ENCODE results near the gene PFN3.

Gene PFN3

DNA sequence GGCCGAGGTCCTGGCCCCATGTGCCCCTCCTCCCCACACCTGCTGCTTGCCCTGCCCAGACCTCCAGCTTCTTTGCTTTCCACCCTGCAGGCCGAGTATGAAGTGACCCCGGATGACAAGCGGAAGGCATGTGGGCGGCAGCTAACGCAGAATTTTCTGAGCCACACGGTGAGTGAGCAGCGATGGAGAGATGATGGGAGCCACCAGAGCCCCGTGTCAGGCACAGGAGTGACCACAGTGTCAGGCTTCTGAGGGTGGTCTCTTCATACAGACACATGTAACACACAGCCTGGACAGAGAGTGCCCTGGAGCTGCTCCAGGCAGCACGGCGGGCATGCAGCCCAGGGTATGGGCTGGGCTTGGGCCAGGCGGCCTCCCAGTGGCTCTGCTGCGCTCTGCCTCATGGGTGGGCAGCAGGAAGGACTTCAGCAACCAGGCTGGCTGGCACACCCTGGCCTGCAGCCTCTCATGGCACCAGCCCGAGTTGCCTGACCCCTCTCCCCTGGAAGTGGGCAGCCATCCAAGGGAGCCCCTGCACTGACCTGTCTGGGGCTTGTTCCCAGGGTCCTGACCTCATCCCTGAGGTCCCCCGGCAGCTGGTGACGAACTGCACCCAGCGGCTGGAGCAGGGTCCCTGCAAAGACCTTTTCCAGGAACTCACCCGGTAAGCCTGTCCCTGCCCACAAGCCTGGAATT lies 31.8 kb upstream of the PFN3 start:
- Histone ChIP-seq H3K4me3 (ENCODE audit: low read length) (no peak overlapping the region), H3K36me3 (replicated peaks; ENCODE audit: low read depth, low read length) (peaks cover 35% of the 10 kb centered on the region), H4K20me1 (ENCODE audit: insufficient read depth, low read length) (peaks cover 21% of the 10 kb centered on the region)

DNA sequence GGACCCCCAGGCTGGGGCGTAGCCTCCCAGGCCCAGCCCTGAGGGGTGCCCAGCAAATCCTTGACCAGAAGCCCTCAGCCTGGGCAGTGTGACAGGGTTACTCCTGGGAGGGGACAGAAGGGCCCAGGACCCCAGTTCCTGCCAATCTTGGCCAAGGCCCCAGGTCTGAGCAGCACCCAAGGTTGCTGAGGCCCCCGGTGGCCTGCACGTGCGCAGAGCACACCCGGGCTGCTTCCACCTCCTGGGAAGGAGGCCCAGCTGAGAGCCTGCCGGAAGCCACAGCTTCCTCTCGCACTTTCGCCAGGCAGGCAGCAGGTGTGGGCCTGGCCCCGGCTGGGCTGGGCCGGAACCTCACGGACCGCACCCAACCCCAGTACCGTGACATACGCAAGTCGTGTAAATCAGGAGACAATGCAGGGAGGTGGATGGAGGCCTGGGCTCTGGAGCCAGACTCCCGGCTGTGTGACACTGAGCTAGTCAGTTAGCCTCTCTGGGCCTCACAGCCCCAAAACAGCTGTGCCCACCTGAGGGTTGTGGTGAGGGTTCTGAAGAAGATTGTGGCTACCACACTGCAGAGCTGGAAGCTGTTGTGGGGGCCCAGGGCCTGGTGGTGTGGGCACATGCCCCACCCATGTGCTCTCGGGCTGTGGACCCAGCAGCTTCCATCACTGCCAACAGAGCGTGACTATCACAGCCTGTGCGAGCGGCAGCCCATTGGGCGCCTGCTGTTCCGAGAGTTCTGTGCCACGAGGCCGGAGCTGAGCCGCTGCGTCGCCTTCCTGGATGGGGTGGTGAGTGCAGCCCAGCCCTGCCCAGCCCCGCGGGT lies 31.1 kb upstream of the PFN3 start:
- no peak overlapping the region for H2AFZ ChIP-seq (ENCODE audit: low read depth, low read length)
- TF ChIP-seq, protein P1, sequence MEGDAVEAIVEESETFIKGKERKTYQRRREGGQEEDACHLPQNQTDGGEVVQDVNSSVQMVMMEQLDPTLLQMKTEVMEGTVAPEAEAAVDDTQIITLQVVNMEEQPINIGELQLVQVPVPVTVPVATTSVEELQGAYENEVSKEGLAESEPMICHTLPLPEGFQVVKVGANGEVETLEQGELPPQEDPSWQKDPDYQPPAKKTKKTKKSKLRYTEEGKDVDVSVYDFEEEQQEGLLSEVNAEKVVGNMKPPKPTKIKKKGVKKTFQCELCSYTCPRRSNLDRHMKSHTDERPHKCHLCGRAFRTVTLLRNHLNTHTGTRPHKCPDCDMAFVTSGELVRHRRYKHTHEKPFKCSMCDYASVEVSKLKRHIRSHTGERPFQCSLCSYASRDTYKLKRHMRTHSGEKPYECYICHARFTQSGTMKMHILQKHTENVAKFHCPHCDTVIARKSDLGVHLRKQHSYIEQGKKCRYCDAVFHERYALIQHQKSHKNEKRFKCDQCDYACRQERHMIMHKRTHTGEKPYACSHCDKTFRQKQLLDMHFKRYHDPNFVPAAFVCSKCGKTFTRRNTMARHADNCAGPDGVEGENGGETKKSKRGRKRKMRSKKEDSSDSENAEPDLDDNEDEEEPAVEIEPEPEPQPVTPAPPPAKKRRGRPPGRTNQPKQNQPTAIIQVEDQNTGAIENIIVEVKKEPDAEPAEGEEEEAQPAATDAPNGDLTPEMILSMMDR (IDR thresholded peaks at IDR 0.05; ENCODE audit: low read depth, low read length) = no peak
- no peak for TF ChIP-seq EZH2phosphoT487 (IDR thresholded peaks at IDR 0.05; ENCODE audit: low read depth)
- H3K27ac ChIP-seq (ENCODE audit: low read length) = peak overlapping the region; percentile 42
- peak overlapping the region; percentile 21; the same call in 1 of the 2 replicates for H3K9ac ChIP-seq (ENCODE audit: low read length)
- peaks cover 40% of the 10 kb centered on the region for H3K79me2 ChIP-seq (ENCODE audit: low read length)
- no peaks in the 10 kb centered on the region for H3K27me3 ChIP-seq (ENCODE audit: low read depth, low read length)
- H3K4me2 ChIP-seq (ENCODE audit: low read length) = peak overlapping the region; percentile 97
- peaks cover 31% of the 10 kb centered on the region for H3K36me3 ChIP-seq (replicated peaks; ENCODE audit: low read depth, low read length)
- H3K4me3 ChIP-seq (ENCODE audit: low read length) = peak overlapping the region; percentile 12; the same call in 1 of the 2 replicates
- peaks cover 21% of the 10 kb centered on the region for H4K20me1 ChIP-seq (ENCODE audit: insufficient read depth, low read length)
- H3K9me3 ChIP-seq (ENCODE audit: insufficient read depth, low read length) = no peaks in the 10 kb centered on the region
- peaks cover 49% of the 10 kb centered on the region for H3K4me1 ChIP-seq (ENCODE audit: low read length)

More for the DNA sequence above, 31.8 kb upstream of the PFN3 start:
- H3K27me3 ChIP-seq (ENCODE audit: low read depth, low read length) = no peaks in the 10 kb centered on the region
- H3K9me3 ChIP-seq (ENCODE audit: insufficient read depth, low read length) = no peaks in the 10 kb centered on the region
- H3K9ac ChIP-seq (ENCODE audit: low read length) = no peak overlapping the region
- H2AFZ ChIP-seq (ENCODE audit: low read depth, low read length) = no peak overlapping the region
- TF ChIP-seq EZH2phosphoT487 (IDR thresholded peaks at IDR 0.05; ENCODE audit: low read depth) = no peak
- TF ChIP-seq, protein P1 (IDR thresholded peaks at IDR 0.05; ENCODE audit: low read depth, low read length) = no peak
- no peak overlapping the region for H3K27ac ChIP-seq (ENCODE audit: low read length)
- peaks cover 32% of the 10 kb centered on the region for H3K79me2 ChIP-seq (ENCODE audit: low read length)
- peaks cover 48% of the 10 kb centered on the region for H3K4me1 ChIP-seq (ENCODE audit: low read length)
- H3K4me2 ChIP-seq (ENCODE audit: low read length) = no peak overlapping the region; the same call in 1 of the 2 replicates

DNA sequence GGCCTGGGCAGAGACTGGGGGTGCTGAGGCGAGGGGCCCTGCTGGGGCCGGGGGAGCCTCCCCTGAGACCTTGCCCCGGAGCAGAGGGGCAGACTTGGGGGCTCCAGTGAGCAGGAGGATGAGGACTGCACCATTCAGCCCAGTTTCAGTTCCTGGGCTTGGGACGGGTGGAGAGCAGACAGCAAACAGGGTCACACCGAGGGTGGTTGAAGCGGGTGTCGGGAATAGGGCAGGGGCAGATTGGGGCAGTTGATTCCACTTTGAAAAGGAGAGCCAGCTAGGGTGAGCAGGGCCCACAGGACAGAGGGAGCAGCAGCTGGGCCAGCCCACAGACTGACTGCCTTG lies 30.5 kb upstream of the PFN3 start:
- Histone ChIP-seq H3K79me2 (ENCODE audit: low read length) (peaks cover 40% of the 10 kb centered on the region), H3K9me3 (ENCODE audit: insufficient read depth, low read length) (no peaks in the 10 kb centered on the region), H3K36me3 (replicated peaks; ENCODE audit: low read depth, low read length) (peaks cover 29% of the 10 kb centered on the region), H2AFZ (ENCODE audit: low read depth, low read length) (no peak overlapping the region), H4K20me1 (ENCODE audit: insufficient read depth, low read length) (peaks cover 21% of the 10 kb centered on the region), H3K4me1 (ENCODE audit: low read length) (peaks cover 49% of the 10 kb centered on the region), H3K27ac (ENCODE audit: low read length) (peak overlapping the region; percentile 42), H3K4me2 (ENCODE audit: low read length) (peak overlapping the region; percentile 97), H3K27me3 (ENCODE audit: low read depth, low read length) (no peaks in the 10 kb centered on the region), H3K9ac (ENCODE audit: low read length) (peak overlapping the region; percentile 21; the same call in 1 of the 2 replicates), H3K4me3 (ENCODE audit: low read length) (peak overlapping the region; percentile 12; the same call in 1 of the 2 replicates)
- TF ChIP-seq, protein P1 (IDR thresholded peaks at IDR 0.05; ENCODE audit: low read depth, low read length) = no peak
- no peak for TF ChIP-seq EZH2phosphoT487 (IDR thresholded peaks at IDR 0.05; ENCODE audit: low read depth)

All from OCI-LY3 (cell line).